OCI-LY3 (cell line): Measurements from ENCODE around the gene GRSF1.

Experiments used
- H2AFZ ChIP-seq: fragments of 200-600, 300-600 bp; shearing (Covaris generic); 2 replicates; pipeline ENCODE4 v1.6.0; 2014; ENCODE audit warnings: antibody characterized with exemption, low read depth, low read length
- H3K27ac ChIP-seq: fragments of 200-600, 300-600 bp; sonication (generic); 2 replicates; pipeline ENCODE4 v1.5.1; 2014; ENCODE audit warnings: mild to moderate bottlenecking, low read length, moderate library complexity, mixed read lengths
- H3K27me3 ChIP-seq: fragments of 200-600, 300-600 bp; sonication (generic); 2 replicates; pipeline ENCODE4 v1.6.1; 2014; ENCODE audit warnings: low read depth, low read length, mixed read lengths
- H3K36me3 ChIP-seq: fragments of 200-600, 300-600 bp; sonication (generic); replicated peaks from 2 replicates; pipeline ENCODE3; 2014; ENCODE audit warnings: low read depth, low read length, mixed read lengths
- H3K4me1 ChIP-seq: fragments of 300-600, 200-600 bp; sonication (generic); 2 replicates; pipeline ENCODE4 v1.6.1; 2014; ENCODE audit warnings: low read length, mixed read lengths
- H3K4me2 ChIP-seq: fragments of 200-600, 300-600 bp; sonication (generic); 2 replicates; pipeline ENCODE4 v1.6.1; 2014; ENCODE audit warnings: low read length, mixed read lengths
- H3K4me3 ChIP-seq: fragments of 300-600, 200-600 bp; sonication (generic); 2 replicates; pipeline ENCODE4 v1.5.1; 2014; ENCODE audit warnings: antibody characterized with exemption, mild to moderate bottlenecking, low read length, moderate library complexity
- H3K79me2 ChIP-seq: fragments of 300-600, 200-600 bp; shearing (Covaris generic); 2 replicates; pipeline ENCODE4 v1.6.1; 2014; ENCODE audit warnings: mild to moderate bottlenecking, low read length, mixed read lengths
- H3K9ac ChIP-seq: fragments of 300-600, 200-600 bp; shearing (Covaris generic); 2 replicates; pipeline ENCODE4 v1.6.0; 2014; ENCODE audit warnings: mild to moderate bottlenecking, low read length, moderate library complexity
- H3K9me3 ChIP-seq: fragments of 200-600, 300-600 bp; shearing (Covaris generic); 2 replicates; pipeline ENCODE4 v1.6.1; 2014; ENCODE audit warnings: low read length, mixed read lengths; ENCODE audit not compliant: insufficient read depth
- H4K20me1 ChIP-seq: fragments of 200-600, 300-600 bp; sonication (generic); 2 replicates; pipeline ENCODE4 v1.6.1; 2016; ENCODE audit warnings: low read length, mixed read lengths; ENCODE audit not compliant: insufficient read depth
- CTCF ChIP-seq: fragments of 200-600, 300-600 bp; sonication (generic); IDR thresholded peaks from 2 replicates; pipeline ENCODE4 v1.5.1; 2014; ENCODE audit warnings: antibody characterized with exemption, low read length, low read depth
- EZH2phosphoT487 ChIP-seq: fragments of 200-600 bp; shearing (Covaris generic); IDR thresholded peaks from 2 replicates; pipeline ENCODE4 v1.6.1; 2018; ENCODE audit warnings: antibody characterized with exemption, mixed run types, low read depth

The GRSF1 gene

DNA sequence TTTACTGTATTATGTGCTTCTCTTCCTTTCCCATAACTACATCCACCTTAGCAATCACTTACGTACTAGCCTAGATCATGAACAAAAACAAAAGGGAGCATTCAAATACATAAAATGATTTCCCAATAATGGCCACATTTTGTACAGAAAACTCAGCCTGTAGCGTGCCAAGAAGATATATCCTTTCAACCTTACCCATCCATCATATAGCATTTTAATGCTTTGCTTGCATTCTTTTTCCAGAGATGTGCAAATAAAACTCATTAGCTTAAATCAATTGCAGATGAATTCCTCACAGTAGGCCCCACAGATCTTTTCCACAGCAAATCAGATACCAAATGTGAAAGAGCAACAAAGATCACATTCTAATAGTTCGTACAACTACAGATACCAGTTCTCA, 20.8 kb downstream of the GRSF1 start:
- H3K36me3 ChIP-seq = peaks cover 35% of the 10 kb centered on the region
- H3K27ac ChIP-seq = no peak overlapping the region
- no peak overlapping the region for H2AFZ ChIP-seq
- H3K4me3 ChIP-seq = no peak overlapping the region
- H3K9me3 ChIP-seq = no peaks in the 10 kb centered on the region
- H3K4me1 ChIP-seq = peaks cover 6% of the 10 kb centered on the region; the same call in 1 of the 2 replicates
- H3K27me3 ChIP-seq = no peaks in the 10 kb centered on the region
- no peak overlapping the region for H3K9ac ChIP-seq
- no peak overlapping the region for H3K4me2 ChIP-seq
- TF ChIP-seq EZH2phosphoT487 (no peak), CTCF (no peak)
- H3K79me2 ChIP-seq = no peaks in the 10 kb centered on the region
- H4K20me1 ChIP-seq = 0 out of 2 replicates have a peak, but pooled peaks cover 7% of the 10 kb centered on the region

- H3K27me3 ChIP-seq = no peaks in the 10 kb centered on the region
- H3K4me3 ChIP-seq = no peak overlapping the region
- H3K9me3 ChIP-seq = no peaks in the 10 kb centered on the region
- H3K4me2 ChIP-seq = no peak overlapping the region
- TF ChIP-seq CTCF (no peak), EZH2phosphoT487 (no peak)
- H3K79me2 ChIP-seq = no peaks in the 10 kb centered on the region
- H4K20me1 ChIP-seq = 0 out of 2 replicates have a peak, but pooled peaks cover 7% of the 10 kb centered on the region
- no peak overlapping the region for H3K9ac ChIP-seq
- peaks cover 35% of the 10 kb centered on the region for H3K36me3 ChIP-seq
- H3K27ac ChIP-seq = no peak overlapping the region
- peaks cover 6% of the 10 kb centered on the region; the same call in 1 of the 2 replicates for H3K4me1 ChIP-seq
- no peak overlapping the region for H2AFZ ChIP-seq
These were observed 21.4 kb downstream of the GRSF1 start for GRCh38 chr4:70818173-70818855.

- no peak overlapping the region for H3K27ac ChIP-seq
- H3K4me1 ChIP-seq = peaks cover 6% of the 10 kb centered on the region; the same call in 1 of the 2 replicates
- no peak overlapping the region for H3K4me2 ChIP-seq
- no peaks in the 10 kb centered on the region for H3K9me3 ChIP-seq
- H3K9ac ChIP-seq = no peak overlapping the region
- H2AFZ ChIP-seq = no peak overlapping the region
- H4K20me1 ChIP-seq = 0 out of 2 replicates have a peak, but pooled peaks cover 7% of the 10 kb centered on the region
- H3K27me3 ChIP-seq = no peaks in the 10 kb centered on the region
- H3K36me3 ChIP-seq = peaks cover 29% of the 10 kb centered on the region
- H3K4me3 ChIP-seq = no peak overlapping the region
- H3K79me2 ChIP-seq = no peaks in the 10 kb centered on the region
- TF ChIP-seq EZH2phosphoT487 (no peak), CTCF (no peak)
These were observed 22.8 kb downstream of the GRSF1 start for GRCh38 chr4:70816894-70817293.

DNA sequence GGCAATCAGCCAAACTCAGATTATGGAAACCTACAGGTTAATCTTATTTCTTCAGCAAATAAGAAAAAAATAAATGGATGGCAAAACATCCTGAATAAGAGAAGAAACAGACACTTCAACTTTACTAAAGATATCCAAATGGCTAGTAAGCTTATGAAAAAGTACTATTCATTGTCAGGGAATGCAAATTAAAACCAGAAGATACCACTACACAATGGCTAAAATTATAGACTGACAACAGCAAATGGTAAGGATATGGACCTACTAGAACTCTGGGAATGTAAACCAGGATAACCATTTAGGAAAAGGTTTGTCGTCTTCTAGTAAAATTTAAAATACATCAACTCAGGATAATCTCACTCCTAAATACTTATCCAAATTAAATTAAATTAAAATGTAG, 24.3 kb downstream of the GRSF1 start:
- Histone ChIP-seq H3K4me2 (no peak overlapping the region), H3K79me2 (no peaks in the 10 kb centered on the region), H3K4me1 (peaks cover 6% of the 10 kb centered on the region; the same call in 1 of the 2 replicates), H3K9me3 (no peaks in the 10 kb centered on the region), H3K9ac (no peak overlapping the region), H3K4me3 (no peak overlapping the region), H4K20me1 (0 out of 2 replicates have a peak, but pooled peaks cover 7% of the 10 kb centered on the region), H2AFZ (no peak overlapping the region), H3K36me3 (peaks cover 24% of the 10 kb centered on the region), H3K27me3 (no peaks in the 10 kb centered on the region), H3K27ac (no peak overlapping the region)
- TF ChIP-seq EZH2phosphoT487 (no peak), CTCF (no peak)
